WTC11 (cell line): Measurements from ENCODE around the gene JOSD2. TPM values are rescaled to one million over a fixed set of nuclear protein-coding genes. Genes with fewer than 3 reads are reported as not detected.

Source experiments
- ATAC-seq: fragments of 200-7000 bp; cut with Tn5 transposase; 2 replicates; pipeline ENCODE4 v1.10.0; 2021; ENCODE audit warnings: mild to moderate bottlenecking, moderate library complexity
- CTCF ChIA-PET: fragments of 300-600 bp; sonication (Branson Sonifier 250); formaldehyde crosslinking; loops from one replicate; lab custom pipeline; 2021; ENCODE audit warnings: antibody characterized with exemption; lab: Charles Lee
- POLR2A ChIA-PET: fragments of 350-600 bp; sonication (Branson Sonifier 250); formaldehyde crosslinking; loops from one replicate; lab custom pipeline; 2021; ENCODE audit warnings: antibody characterized with exemption; lab: Charles Lee
- DNase-seq: peaks from one replicate; pipeline ENCODE4 v3.0.0; 2021; ENCODE audit warnings: low spot score
- H3K27ac Mint-ChIP-seq: 2 replicates; pipeline ENCODE4 v1.8.0; 2021; ENCODE audit warnings: mixed read lengths
- H3K27me3 Mint-ChIP-seq: 2 replicates; pipeline ENCODE4 v1.8.0; 2021; ENCODE audit warnings: low read depth, mild to moderate bottlenecking, moderate library complexity, mixed read lengths
- H3K36me3 Mint-ChIP-seq: 2 replicates; pipeline ENCODE4 v1.8.0; 2021; ENCODE audit warnings: mixed read lengths
- H3K4me1 Mint-ChIP-seq: 2 replicates; pipeline ENCODE4 v1.8.0; 2022; ENCODE audit warnings: mixed read lengths
- H3K4me3 Mint-ChIP-seq: 2 replicates; pipeline ENCODE4 v1.8.0; 2021; ENCODE audit warnings: mild to moderate bottlenecking, moderate library complexity, mixed read lengths
- H3K9me3 Mint-ChIP-seq: 2 replicates; pipeline ENCODE4 v1.8.0; 2021; ENCODE audit warnings: mixed read lengths
- ARID4B ChIP-seq: sonication (generic); formaldehyde crosslinking; IDR thresholded peaks from 2 replicates; pipeline ENCODE4 v1.8.0; 2023; ENCODE audit warnings: missing genetic modification reagents, mild to moderate bottlenecking, borderline replicate concordance
- ERG ChIP-seq: fragments of 250-450 bp; sonication (Bioruptor Pico); IDR thresholded peaks from 2 replicates; pipeline ENCODE4 v1.8.0; 2021; ENCODE audit warnings: mild to moderate bottlenecking
- ESRRA ChIP-seq: sonication (generic); formaldehyde crosslinking; IDR thresholded peaks from 2 replicates; pipeline ENCODE4 v1.8.1; 2022; ENCODE audit warnings: mild to moderate bottlenecking, missing genetic modification reagents, borderline replicate concordance
- GABPB1 ChIP-seq: sonication (generic); formaldehyde crosslinking; IDR thresholded peaks from 2 replicates; pipeline ENCODE4 v1.8.1; 2023; ENCODE audit warnings: mild to moderate bottlenecking, missing genetic modification reagents
- GRHL2 ChIP-seq: fragments of 250-450 bp; sonication (Bioruptor Pico); IDR thresholded peaks from 2 replicates; pipeline ENCODE4 v1.8.0; 2022; ENCODE audit warnings: mild to moderate bottlenecking, moderate library complexity; ENCODE audit not compliant: insufficient replicate concordance, severe bottlenecking
- IRF2 ChIP-seq: sonication (generic); formaldehyde crosslinking; IDR thresholded peaks from 2 replicates; pipeline ENCODE4 v1.8.0; 2022; ENCODE audit warnings: low read depth, missing genetic modification reagents, borderline replicate concordance
- JAZF1 ChIP-seq: fragments of 250-450 bp; sonication (Bioruptor Pico); IDR thresholded peaks from 2 replicates; pipeline ENCODE4 v1.9.0; 2021; ENCODE audit warnings: moderate library complexity, mild to moderate bottlenecking, inconsistent platforms
- KAT7 ChIP-seq: sonication (generic); formaldehyde crosslinking; IDR thresholded peaks from 2 replicates; pipeline ENCODE4 v1.8.1; 2023; ENCODE audit warnings: missing genetic modification reagents, mild to moderate bottlenecking, borderline replicate concordance
- MLX ChIP-seq: sonication (generic); formaldehyde crosslinking; IDR thresholded peaks from 2 replicates; pipeline ENCODE4 v1.8.1; 2023; ENCODE audit warnings: mild to moderate bottlenecking, missing genetic modification reagents, moderate library complexity
- MXD4 ChIP-seq: fragments of 250-450 bp; sonication (Bioruptor Pico); IDR thresholded peaks from 2 replicates; pipeline ENCODE4 v1.8.0; 2021; ENCODE audit warnings: mild to moderate bottlenecking, moderate library complexity, borderline replicate concordance
- NR3C1 ChIP-seq: sonication (generic); formaldehyde crosslinking; conservative IDR thresholded peaks from 2 replicates; pipeline ENCODE4 v1.8.1; 2023; ENCODE audit warnings: low read depth, mild to moderate bottlenecking, missing genetic modification reagents
- RORB ChIP-seq: fragments of 250-450 bp; sonication (Bioruptor Pico); IDR thresholded peaks from 2 replicates; pipeline ENCODE4 v1.9.0; 2021; ENCODE audit warnings: mild to moderate bottlenecking
- TEAD4 ChIP-seq: sonication (generic); formaldehyde crosslinking; IDR thresholded peaks from 2 replicates; pipeline ENCODE4 v1.8.0; 2022; ENCODE audit warnings: mild to moderate bottlenecking, missing genetic modification reagents
- USF2 ChIP-seq: sonication (generic); formaldehyde crosslinking; IDR thresholded peaks from 2 replicates; pipeline ENCODE4 v1.8.1; 2023; ENCODE audit warnings: mild to moderate bottlenecking, missing genetic modification reagents, moderate library complexity
- ZNF121 ChIP-seq: sonication (generic); formaldehyde crosslinking; IDR thresholded peaks from 2 replicates; pipeline ENCODE4 v1.8.0; 2023; ENCODE audit warnings: missing genetic modification reagents
- ZNF219 ChIP-seq: sonication (generic); formaldehyde crosslinking; IDR thresholded peaks from 2 replicates; pipeline ENCODE4 v1.8.0; 2023; ENCODE audit warnings: missing genetic modification reagents, mild to moderate bottlenecking, borderline replicate concordance
- ZNF263 ChIP-seq: sonication (generic); formaldehyde crosslinking; IDR thresholded peaks from 2 replicates; pipeline ENCODE4 v1.8.1; 2022; ENCODE audit warnings: low read depth, mild to moderate bottlenecking, moderate library complexity, missing genetic modification reagents
- ZNF317 ChIP-seq: sonication (generic); formaldehyde crosslinking; IDR thresholded peaks from 2 replicates; pipeline ENCODE4 v1.8.1; 2023; ENCODE audit warnings: low read depth, mild to moderate bottlenecking, moderate library complexity, missing genetic modification reagents, borderline replicate concordance
- ZNF532 ChIP-seq: fragments of 250-450 bp; sonication (Bioruptor Pico); IDR thresholded peaks from 2 replicates; pipeline ENCODE4 v1.9.0; 2021; ENCODE audit warnings: mild to moderate bottlenecking, borderline replicate concordance
- total RNA-seq: library from RNA; stranded (reverse); gene quantifications from 3 replicates; pipeline ENCODE4 v1.2.3, GENCODE V29; 2021

The JOSD2 gene
- total RNA-seq, 1 experiment from 2014 or later = 4.0 TPM

- Mint-ChIP-seq H3K4me1 (peaks cover 9% of the 10 kb centered on the region), H3K27ac (no peak overlapping the region), H3K9me3 (peaks cover 22% of the 10 kb centered on the region)
- POLR2A ChIA-PET = no interaction called here
- TF ChIP-seq NR3C1 (CRISPR knock-in tag) = no peak
- no peak for TF ChIP-seq GRHL2 (CRISPR knock-in tag)
- no peak for TF ChIP-seq USF2 (CRISPR knock-in tag)
- no peak for TF ChIP-seq ARID4B (CRISPR knock-in tag)
- TF ChIP-seq JAZF1 = no peak
- TF ChIP-seq ZNF317 = no peak
- TF ChIP-seq, all 79 proteins: peak for 0
- CTCF ChIA-PET = no interaction called here
- Mint-ChIP-seq H3K4me3 (no peak overlapping the region), H3K27me3 (peaks cover 17% of the 10 kb centered on the region), H3K36me3 (peaks cover 51% of the 10 kb centered on the region)
- no peak for DNase-seq
- ATAC-seq = no peak
Observed at GRCh38 chr19:50481351-50482149, 29.4 kb downstream of the JOSD2 start.

- H3K9me3 Mint-ChIP-seq = peaks cover 15% of the 10 kb centered on the region
- CTCF ChIA-PET = interaction anchor here (1.5 to 2.1 kb wide), 2 partner anchors 22 to 123 kb away, joined by 4 to 14 read pairs; no protein-coding TSS in a partner anchor
- POLR2A ChIA-PET = no interaction called here
Observed at GRCh38 chr19:50480281-50481111, 30.5 kb downstream of the JOSD2 start.

GRCh38 chr19:50479761-50480251 lies 31.2 kb downstream of the JOSD2 start:
- POLR2A ChIA-PET = no interaction called here
- H3K27ac Mint-ChIP-seq = no peak overlapping the region
- peaks cover 2% of the 10 kb centered on the region for H3K27me3 Mint-ChIP-seq
- peaks cover 9% of the 10 kb centered on the region for H3K9me3 Mint-ChIP-seq
- H3K4me1 Mint-ChIP-seq = peaks cover 9% of the 10 kb centered on the region
- H3K4me3 Mint-ChIP-seq = no peak overlapping the region
- DNase-seq (no peak), ATAC-seq (no peak)
- peaks cover 38% of the 10 kb centered on the region for H3K36me3 Mint-ChIP-seq
- CTCF ChIA-PET = interaction anchor here (0.6 to 2.1 kb wide), 17 partner anchors 9 to 218 kb away, joined by 3 to 20 read pairs (median 5); partner anchors contain the start of genes JOSD2 and POLD1
- TF ChIP-seq ESRRA (CRISPR knock-in tag) = no peak
- no peak for TF ChIP-seq ZNF121 (CRISPR knock-in tag)
- TF ChIP-seq ZNF263 (CRISPR knock-in tag) = no peak
- TF ChIP-seq JAZF1 = no peak
- TF ChIP-seq RORB = no peak
- no peak for TF ChIP-seq ERG
- no peak for TF ChIP-seq MLX (CRISPR knock-in tag)
- no peak for TF ChIP-seq ZNF532
- TF ChIP-seq TEAD4 (CRISPR knock-in tag) = no peak
- no peak for TF ChIP-seq ZNF219 (CRISPR knock-in tag)

More at GRCh38 chr19:50480281-50481111, 30.5 kb downstream of the JOSD2 start:
- DNase-seq (no peak), ATAC-seq (no peak)
- H3K4me1 Mint-ChIP-seq = peaks cover 9% of the 10 kb centered on the region
- H3K36me3 Mint-ChIP-seq = peaks cover 45% of the 10 kb centered on the region
- TF ChIP-seq ESRRA (CRISPR knock-in tag) (no peak), GABPB1 (CRISPR knock-in tag) (no peak), IRF2 (CRISPR knock-in tag) (no peak), KAT7 (CRISPR knock-in tag) (no peak), MXD4 (CRISPR knock-in tag) (no peak)
- no peak overlapping the region for H3K4me3 Mint-ChIP-seq
- H3K27me3 Mint-ChIP-seq = peaks cover 9% of the 10 kb centered on the region
- no peak overlapping the region for H3K27ac Mint-ChIP-seq
